Amniotic stem cell (primary cell): Measurements from ENCODE around the gene ADGRL1.
"Not testable (repeated sequence)": the region's sequence is repeated elsewhere in the genome, so short reads cannot be mapped to it uniquely, and the experiment has no call there.

ENCODE experiments used
- DNase-seq: peaks from one replicate; lab custom pipeline; 2025; lab: John Stamatoyannopoulos, UW

ADGRL1 gene

GRCh38 chr19:14189415-14189814 is 16.6 kb downstream of the ADGRL1 start:
- no peak for DNase-seq

GRCh38 chr19:14188086-14188485 is 17.9 kb downstream of the ADGRL1 start:
- not testable (repeated sequence) for DNase-seq

- no peak for DNase-seq
These were observed 18.4 kb downstream of the ADGRL1 start for GRCh38 chr19:14187561-14187960.

DNA sequence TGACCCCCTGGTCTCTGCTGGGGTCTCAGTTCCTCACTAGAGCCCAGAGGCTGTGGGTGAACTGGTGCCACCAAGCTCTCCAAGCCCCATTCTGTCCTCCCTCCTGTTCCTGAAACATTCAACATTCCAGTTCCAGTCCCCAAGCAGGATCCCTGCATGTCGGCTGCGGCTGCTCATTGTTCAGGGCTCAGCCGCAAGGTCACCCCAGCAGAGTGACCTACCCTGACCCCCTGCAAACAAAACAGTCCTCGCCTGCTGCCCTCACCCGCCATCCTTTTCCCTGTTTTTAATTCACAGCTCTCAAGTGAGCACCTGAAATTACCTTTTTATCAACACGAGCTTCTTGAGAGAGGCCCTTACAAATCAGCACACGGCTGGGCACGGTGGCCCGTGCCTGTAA is 19.3 kb downstream of the ADGRL1 start:
- DNase-seq: not testable (repeated sequence)

GRCh38 chr19:14185691-14186090 is 20.3 kb downstream of the ADGRL1 start:
- not testable (repeated sequence) for DNase-seq

DNA sequence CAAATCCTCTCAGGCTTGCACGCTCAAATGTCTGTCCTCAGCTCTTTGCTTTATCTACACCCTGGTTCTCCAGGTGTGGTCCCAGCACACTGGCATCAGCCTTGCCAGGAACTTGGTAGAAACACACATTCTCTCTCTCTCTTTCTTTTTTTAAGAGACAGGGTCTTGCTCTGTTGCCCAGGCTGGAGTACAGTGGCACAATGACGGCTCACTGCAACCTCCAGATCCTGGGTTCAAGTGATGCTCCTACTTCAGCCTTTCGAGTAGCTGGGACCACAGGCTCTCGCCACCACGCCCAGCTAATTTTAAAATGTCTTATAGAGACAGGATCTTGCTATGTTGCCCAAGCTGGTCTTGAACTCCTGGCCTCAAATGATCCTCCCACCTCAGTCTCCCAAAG is 20.8 kb downstream of the ADGRL1 start:
- no peak for DNase-seq

DNA sequence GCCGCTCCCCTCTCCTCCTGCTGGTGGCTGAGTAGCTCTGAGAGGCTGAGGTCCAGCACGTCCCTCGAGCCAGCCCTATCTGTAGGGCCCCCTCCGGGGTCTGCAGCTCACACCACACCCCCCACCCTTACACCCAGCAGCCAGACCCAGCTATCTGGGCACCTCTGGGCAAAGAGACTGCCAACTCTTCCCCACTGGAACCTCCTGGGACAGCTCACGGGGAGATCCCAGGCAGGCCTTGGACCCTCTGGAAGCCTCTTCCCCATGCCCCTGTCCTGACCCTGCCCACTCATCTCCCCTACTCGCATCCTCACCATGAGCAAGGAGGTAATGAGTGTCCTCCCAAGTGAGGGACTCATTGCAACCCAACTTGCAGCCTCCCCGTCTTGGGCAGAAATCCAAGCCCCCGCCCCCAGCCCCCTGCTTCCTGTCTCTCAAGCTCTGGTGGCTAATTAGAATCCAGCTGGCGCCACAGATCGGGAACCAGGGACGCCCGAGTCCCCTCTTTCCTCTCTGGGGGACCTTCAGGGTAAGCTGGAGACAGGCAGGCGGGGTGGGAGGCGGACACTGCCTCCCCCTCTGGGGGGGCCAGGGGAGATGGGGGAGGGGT is 22.1 kb downstream of the ADGRL1 start:
- DNase-seq: no peak

DNA sequence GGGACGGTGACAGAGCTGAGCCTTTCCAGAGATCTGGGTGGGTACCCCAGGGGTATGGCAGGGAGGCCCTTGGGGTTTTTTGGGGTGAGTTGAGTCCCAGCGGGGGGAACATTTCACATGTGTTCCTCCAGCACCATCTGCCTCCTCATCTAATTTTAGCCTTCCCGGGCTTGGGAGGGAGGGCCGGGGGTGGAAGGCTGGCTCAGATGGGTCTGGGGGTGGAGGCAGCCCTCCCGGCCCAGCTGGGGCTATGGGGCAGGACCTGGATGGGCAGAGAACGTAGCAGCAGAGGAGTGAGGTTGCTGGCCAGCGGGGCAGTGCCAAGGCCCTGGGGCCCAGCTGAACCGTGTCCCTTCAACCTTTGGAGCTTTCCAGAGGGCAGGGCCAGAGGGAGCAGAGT is 23.5 kb downstream of the ADGRL1 start:
- DNase-seq: no peak

DNA sequence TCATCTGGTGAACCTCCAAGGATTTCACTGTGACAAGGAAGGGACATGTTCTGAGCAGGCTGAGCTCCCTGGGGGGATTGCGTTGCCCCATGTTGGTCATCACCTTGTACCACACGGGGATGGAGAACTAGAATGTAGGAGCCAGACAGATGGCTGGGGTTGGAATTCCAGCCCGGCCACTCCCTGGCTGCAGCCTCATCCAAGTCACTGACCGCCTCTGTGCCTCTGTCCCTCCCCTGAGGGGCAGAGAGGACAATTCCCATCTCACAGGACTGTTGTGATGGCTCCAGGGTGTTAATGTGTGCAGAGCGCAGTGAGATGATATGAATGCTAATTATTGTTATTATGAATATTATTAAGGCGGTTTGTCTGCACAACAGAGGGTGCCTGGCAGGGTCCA is 24.1 kb downstream of the ADGRL1 start:
- no peak for DNase-seq

DNA sequence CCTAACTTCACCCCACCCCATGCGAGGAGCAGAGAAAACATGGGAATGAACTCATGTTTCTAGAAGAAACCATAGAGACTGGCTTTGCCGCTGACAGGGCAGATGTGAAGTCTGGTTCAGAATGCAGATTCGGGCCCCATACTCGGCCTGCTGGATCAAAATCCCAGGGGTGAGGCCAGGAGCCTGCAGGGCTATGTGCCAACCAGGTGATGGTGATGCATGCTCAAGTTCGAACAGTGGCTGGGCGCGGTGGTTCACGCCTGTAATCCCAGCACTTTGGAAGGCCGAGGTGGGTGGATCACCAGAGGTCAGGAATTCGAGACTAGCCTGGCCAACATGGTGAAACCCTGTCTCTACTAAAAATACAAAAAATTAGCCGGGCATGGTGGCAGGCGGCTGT is 24.8 kb downstream of the ADGRL1 start:
- DNase-seq: not testable (repeated sequence)

DNA sequence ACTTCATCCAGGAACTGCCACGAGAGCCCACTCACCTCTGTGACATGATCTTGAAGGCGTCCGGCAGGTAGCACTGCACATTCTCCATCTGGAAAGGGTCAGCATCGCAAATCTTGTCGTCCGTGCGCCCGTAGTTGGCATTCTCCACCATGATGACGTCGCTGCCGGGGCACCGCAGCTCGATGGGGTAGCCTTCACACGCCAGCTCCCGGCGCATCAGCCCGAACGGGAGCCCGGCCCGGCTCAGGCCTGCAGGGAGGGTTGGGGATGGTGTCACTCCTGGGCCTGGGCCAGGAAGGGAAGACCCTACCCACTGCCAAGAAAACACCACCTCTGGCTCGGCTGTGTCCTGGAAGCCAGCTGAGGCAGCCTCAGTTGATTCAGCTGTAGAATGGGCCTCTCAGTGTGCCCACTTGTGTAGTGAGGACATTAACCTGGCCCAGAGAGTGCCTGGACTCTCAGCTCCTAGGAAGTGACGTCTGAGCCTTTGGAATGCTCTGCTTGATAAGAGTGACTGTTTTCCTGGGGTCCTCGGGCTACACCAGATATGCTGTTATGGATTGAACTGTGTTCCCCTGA is 28.4 kb downstream of the ADGRL1 start:
- no peak for DNase-seq

DNA sequence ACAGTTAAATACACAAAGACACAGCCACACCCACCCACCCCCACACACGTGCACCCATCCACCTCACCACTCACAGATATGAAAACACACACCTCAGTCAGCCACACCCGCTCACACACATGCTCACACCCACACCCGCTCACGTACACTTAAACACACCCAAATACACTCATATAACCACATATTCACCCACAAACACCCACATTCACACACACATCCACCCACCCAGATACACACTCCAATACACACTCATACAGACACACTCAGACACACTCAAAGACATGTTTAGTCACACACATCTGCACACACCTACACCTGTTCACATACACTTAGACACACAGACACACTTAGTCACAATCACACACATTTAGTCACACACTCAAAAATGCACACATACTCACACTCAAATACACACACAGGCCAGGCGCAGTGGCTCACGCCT is 30.6 kb downstream of the ADGRL1 start:
- no peak for DNase-seq

GRCh38 chr19:14174883-14175282 is 31.1 kb downstream of the ADGRL1 start:
- DNase-seq: no peak

DNA sequence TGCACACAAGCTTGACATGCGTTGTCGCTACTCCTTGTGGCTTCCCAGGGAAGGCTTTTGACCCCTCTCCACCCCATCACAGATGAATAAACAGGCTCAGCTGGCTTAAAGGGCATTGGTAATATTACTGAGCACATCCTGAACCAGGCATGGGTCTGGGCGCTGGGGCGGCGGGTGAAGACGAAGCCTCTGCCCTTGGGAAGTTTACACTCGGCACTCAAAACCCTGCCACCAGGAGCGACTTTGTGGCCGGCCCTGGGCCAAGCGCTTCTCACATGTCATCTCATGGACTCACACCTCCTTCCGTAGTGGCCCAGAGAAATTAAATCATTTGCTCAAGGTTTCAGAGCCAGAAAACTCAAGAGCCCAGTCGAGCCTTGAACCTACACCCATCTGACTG is 37.0 kb downstream of the ADGRL1 start:
- DNase-seq: no peak

- no peak for DNase-seq
These were observed 37.6 kb downstream of the ADGRL1 start for GRCh38 chr19:14168259-14168972.

DNA sequence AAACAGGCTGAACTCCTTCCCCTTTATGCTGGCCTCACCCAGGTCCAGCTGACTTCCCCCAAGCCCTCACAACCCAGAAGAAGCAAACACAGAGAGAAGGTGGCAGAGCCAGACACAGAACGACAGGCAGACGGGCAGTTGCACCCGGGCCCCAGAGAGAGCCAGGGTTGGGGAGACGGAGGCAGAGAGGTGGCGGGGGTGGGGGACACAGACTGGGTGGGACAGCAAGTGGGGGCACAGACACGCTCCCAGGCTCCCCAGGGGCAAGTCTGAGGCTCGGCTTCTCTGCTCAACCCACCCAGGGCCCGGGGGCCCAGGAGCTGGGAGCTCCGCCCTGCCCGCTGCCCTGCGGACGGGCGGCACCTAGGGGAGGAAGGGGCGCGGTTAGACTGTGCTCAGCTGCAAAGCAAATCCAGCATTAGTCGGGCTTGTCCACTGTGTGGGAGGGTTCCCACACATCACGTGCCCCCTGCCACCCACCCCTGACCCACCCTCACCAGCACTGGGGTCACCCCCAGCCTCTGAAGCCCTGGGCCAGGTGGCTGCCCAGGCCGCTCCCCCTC is 38.3 kb downstream of the ADGRL1 start:
- no peak for DNase-seq

- DNase-seq: no peak
These were observed 38.9 kb downstream of the ADGRL1 start for GRCh38 chr19:14166999-14167575.

DNA sequence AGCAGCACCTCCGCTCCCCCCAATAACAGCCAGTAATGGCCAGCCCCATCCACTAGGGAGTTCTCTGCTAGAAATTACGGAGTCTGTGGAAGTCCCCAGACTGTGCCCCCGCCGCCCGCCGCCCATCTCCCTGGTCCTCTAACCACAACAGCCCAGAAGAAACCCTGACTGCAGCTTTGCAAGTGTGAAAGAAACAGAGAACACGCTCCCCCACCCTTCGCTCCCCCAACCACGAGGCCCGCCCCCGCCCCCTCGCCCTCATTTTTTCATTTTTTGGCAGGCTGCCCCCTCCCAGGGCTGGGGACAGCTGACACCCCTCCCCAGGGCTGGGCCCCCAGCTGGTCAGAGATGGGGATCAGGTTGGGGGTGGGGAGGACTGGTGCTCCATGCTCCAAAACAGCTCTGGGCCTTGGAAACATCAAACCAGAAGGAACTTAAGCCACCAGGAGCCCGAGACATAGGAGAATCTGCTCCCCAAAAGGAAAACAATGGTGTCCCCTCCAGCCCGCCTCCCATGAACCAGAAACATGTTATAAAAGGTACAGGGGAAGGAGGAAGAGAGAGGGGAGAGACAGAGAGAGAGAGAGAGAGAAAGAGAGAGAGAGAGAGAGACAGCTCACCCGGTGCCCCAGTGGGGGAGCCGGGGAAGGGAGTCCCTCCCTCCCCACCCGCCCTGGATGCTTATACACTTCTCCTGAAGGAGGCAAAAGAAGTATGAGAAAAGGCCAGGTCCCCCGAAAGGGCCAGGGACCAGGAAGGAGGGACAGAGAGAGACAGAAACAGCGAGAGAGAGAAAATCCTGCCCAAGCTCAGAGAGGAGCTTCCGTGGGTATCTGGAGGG is 39.8 kb downstream of the ADGRL1 start:
- DNase-seq: no peak

- no peak for DNase-seq
These were observed 41.1 kb downstream of the ADGRL1 start for GRCh38 chr19:14164724-14165493.

DNA sequence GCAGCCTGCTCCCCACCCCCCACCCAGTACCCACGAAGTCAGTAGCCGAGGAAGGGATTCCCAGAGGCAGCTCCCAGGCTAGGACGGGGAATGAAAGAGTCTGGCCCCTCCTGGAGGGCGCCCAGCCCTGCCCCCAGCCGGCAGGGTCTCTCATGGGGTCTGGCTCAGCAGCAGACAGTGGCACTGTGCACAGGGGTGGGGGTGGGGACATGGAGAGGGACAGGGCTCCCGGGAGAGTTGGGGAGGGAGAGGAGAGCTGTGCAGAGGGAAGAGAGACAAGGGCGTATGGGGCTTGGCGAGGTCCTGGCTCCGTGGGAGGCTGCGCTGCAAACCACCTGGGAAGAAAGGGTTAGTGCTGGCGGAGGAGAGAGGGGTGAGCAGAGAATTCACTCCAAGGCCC is 41.9 kb downstream of the ADGRL1 start:
- no peak for DNase-seq

DNA sequence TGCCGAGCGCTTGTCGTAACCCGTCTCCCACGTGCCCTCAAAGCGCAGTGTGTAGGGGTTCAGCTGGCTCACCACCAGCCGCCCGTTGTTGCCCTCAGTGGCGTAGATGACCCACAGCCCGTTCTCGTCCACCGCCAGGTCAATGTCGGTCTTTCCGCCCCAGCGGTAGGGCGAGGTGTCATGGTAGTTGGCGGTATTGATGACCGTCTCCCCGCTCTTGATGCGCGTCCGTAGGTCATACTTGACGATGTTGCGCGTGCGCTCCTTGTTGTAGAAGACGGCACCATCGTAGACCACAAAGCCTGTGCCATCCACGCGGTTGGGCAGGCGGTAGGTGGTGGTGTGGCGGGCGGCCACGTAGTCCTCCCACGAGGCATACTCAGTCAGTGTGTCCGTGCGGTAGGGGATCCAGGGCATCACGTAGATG is 43.1 kb downstream of the ADGRL1 start:
- DNase-seq: no peak
